Thyroid gland (tissue), 4 donors: ENCODE data around the gene PKP3. TPM values are rescaled to one million over a fixed set of nuclear protein-coding genes. Genes with fewer than 3 reads are reported as not detected.

Experiments
- DNase-seq, 2 donors: peaks; one replicate each; pipeline ENCODE4 v3.0.0-alpha.2; 2019
- H3K27ac ChIP-seq, 3 donors: fragments of 200-600 bp; sonication (generic); 1 replicate in 2 of 3; 2 replicates in 1 of 3; pipeline ENCODE4 v1.5.1; 2016 to 2019; ENCODE audit warnings: mild to moderate bottlenecking in 1 of 3, moderate library complexity in 1 of 3
- H3K27me3 ChIP-seq: fragments of 200-600 bp; sonication (generic); one replicate; pipeline ENCODE4 v1.5.1; 2019
- H3K36me3 ChIP-seq, 2 donors: fragments of 200-600 bp; sonication (generic); one replicate each; pipeline ENCODE4 v1.5.1; 2016 to 2019
- H3K4me1 ChIP-seq, 2 donors: fragments of 200-600 bp; sonication (generic); one replicate each; pipeline ENCODE4 v1.5.1; 2017 to 2019
- H3K4me3 ChIP-seq, 3 donors: fragments of 200-600 bp; sonication (generic); replicated peaks in 1 of 3; 1 replicate in 2 of 3; 2 replicates in 1 of 3; pipeline ENCODE4 v1.5.1; 2016; ENCODE audit warnings: mild to moderate bottlenecking in 1 of 3
- H3K9me3 ChIP-seq: fragments of 200-600 bp; sonication (generic); one replicate; pipeline ENCODE4 v1.5.1; 2017
- CTCF ChIP-seq, 6 experiments: fragments of 200-600 bp in 3 of 6; fragments of 450-650 bp in 3 of 6; sonication (generic) in 3 of 6; IDR thresholded peaks; one replicate each; pipeline ENCODE4 v1.5.1; 2016 to 2019; ENCODE audit warnings: antibody characterized with exemption in 6 of 6, mild to moderate bottlenecking in 2 of 6, inconsistent platforms in 1 of 6, moderate library complexity in 1 of 6
- POLR2A ChIP-seq, 2 donors: fragments of 450-650 bp; IDR thresholded peaks; one replicate each; pipeline ENCODE4 v1.6.1; 2017; ENCODE audit warnings: antibody characterized with exemption in 2 of 2, mild to moderate bottlenecking in 2 of 2, moderate library complexity in 1 of 2
- WGBS, 2 donors: methylation state at CpG; one replicate each; pipeline ENCODE4 v1.1.5; 2017; 5-methylcytosine and 5-hydroxymethylcytosine counted together
- intact Hi-C: fragments of 100-400 bp; cut with DNase I; formaldehyde crosslinking; loops from one replicate; pipeline ENCODE4 v1.15.1; 2023
- total RNA-seq, 4 donors: library from RNA; depleted of rRNA; stranded (reverse); fragments of >200 nt; gene quantifications; one replicate each; pipeline ENCODE4 v1.2.3, GENCODE V29; 2016

Gene PKP3
- total RNA-seq, 4 donors from 2014 or later = 30.4 to 58.4 (median 46.9) TPM

GRCh38 chr11:449889-450808 is 56.1 kb downstream of the PKP3 start, which contains the start of gene PTDSS2:
Gene PTDSS2, plus strand, starts transcription at chr11:450279. Its CDS starts 177 bp downstream, at chr11:450456.
- WGBS, 2 donors = 2% methylated on average over 20 to 27 of the region's 108 CpGs
- Histone ChIP-seq H3K4me1 (peaks cover 21 to 22% of the 10 kb centered on the region in 2 donors), H3K27ac (peak within 1 kb of the TSS; percentile 72 to 96 (median 92)), H3K27me3 (no peaks in the 10 kb centered on the region), H3K9me3 (no peaks in the 10 kb centered on the region), H3K36me3 (no peaks in the 10 kb centered on the region), H3K4me3 (peak within 1 kb of the TSS; percentile 79 to 98 (median 93))
- TF ChIP-seq POLR2A (IDR thresholded peaks at IDR 0.05) (peak in 1 of 2 donors; percentile 88), CTCF (IDR thresholded peaks at IDR 0.05) (peak in 1 of 6 experiments; percentile 22)
- DNase-seq = peak; percentile 97
- intact Hi-C loops = loop anchor here (5.0 to 10.0 kb wide), 2 partner anchors 52 to 245 kb away; partner anchors contain the start of genes BET1L and RIC8A

GRCh38 chr11:450809-451451 is 56.9 kb downstream of the PKP3 start:
- TF ChIP-seq POLR2A (IDR thresholded peaks at IDR 0.05) (no peak), CTCF (IDR thresholded peaks at IDR 0.05) (peak in 3 of 6 experiments; percentile 37 to 54 (median 45))
- peak; percentile 82 to 83 for DNase-seq
- no peaks in the 10 kb centered on the region for H3K27me3 ChIP-seq
- intact Hi-C loops = loop anchor here (5.0 to 10.0 kb wide), 2 partner anchors 51 to 246 kb away; partner anchors contain the start of genes BET1L and RIC8A
- H3K4me1 ChIP-seq = peaks cover 21 to 22% of the 10 kb centered on the region in 2 donors
- H3K4me3 ChIP-seq = peak overlapping the region; percentile 79 to 98 (median 93)
- no peaks in the 10 kb centered on the region for H3K9me3 ChIP-seq
- no peaks in the 10 kb centered on the region for H3K36me3 ChIP-seq
- WGBS, 2 donors = 1 to 6% methylated on average over 13 to 25 of the region's 46 CpGs
- peak overlapping the region in 2 of 3 donors; percentile 92 to 96 for H3K27ac ChIP-seq

- no peaks in the 10 kb centered on the region for H3K36me3 ChIP-seq
- TF ChIP-seq POLR2A (IDR thresholded peaks at IDR 0.05) = no peak
- no peak for TF ChIP-seq CTCF (IDR thresholded peaks at IDR 0.05)
- no peaks in the 10 kb centered on the region for H3K27me3 ChIP-seq
- H3K4me3 ChIP-seq = no peak overlapping the region
- DNase-seq = no peak
- intact Hi-C loops = loop anchor here (5.0 to 10.0 kb wide), 2 partner anchors 51 to 247 kb away; partner anchors contain the start of genes BET1L and RIC8A
- 86 to 94% methylated on average over 10 to 14 of the region's 14 CpGs for WGBS, 2 donors
- no peak overlapping the region for H3K27ac ChIP-seq
- no peaks in the 10 kb centered on the region for H3K9me3 ChIP-seq
- H3K4me1 ChIP-seq = peaks cover 21 to 22% of the 10 kb centered on the region in 2 donors
These were observed 57.7 kb downstream of the PKP3 start for GRCh38 chr11:451738-452137.

GRCh38 chr11:452203-452744 is 58.3 kb downstream of the PKP3 start:
- 87 to 90% methylated on average over 9 to 10 of the region's 12 CpGs for WGBS, 2 donors
- no peaks in the 10 kb centered on the region for H3K36me3 ChIP-seq
- intact Hi-C loops = loop anchor here (5.0 to 10.0 kb wide), 2 partner anchors 50 to 247 kb away; partner anchors contain the start of genes BET1L and RIC8A
- TF ChIP-seq POLR2A (IDR thresholded peaks at IDR 0.05) = no peak
- no peak for TF ChIP-seq CTCF (IDR thresholded peaks at IDR 0.05)
- DNase-seq = no peak
- no peak overlapping the region for H3K27ac ChIP-seq
- H3K27me3 ChIP-seq = no peaks in the 10 kb centered on the region
- no peak overlapping the region for H3K4me3 ChIP-seq
- H3K9me3 ChIP-seq = no peaks in the 10 kb centered on the region
- H3K4me1 ChIP-seq = peaks cover 21 to 22% of the 10 kb centered on the region in 2 donors
